RPMI8226 (cell line): ENCODE data around the gene BAG1.
A peak's percentile ranks its signal among the peaks of the same experiment; 100 is the strongest.

Experiments
- DNase-seq: peaks from one replicate; pipeline ENCODE4 v3.0.0-alpha.2; 2015

Gene BAG1

GRCh38 chr9:33209394-33209793 is 55.1 kb downstream of the BAG1 start:
- DNase-seq: no peak

GRCh38 chr9:33202552-33203201 is 61.8 kb downstream of the BAG1 start:
- peak; percentile 44 for DNase-seq
